Brain microvascular endothelial cell (primary cell): Measurements from ENCODE around the gene NSUN4.
"Not testable (repeated sequence)": the region's sequence is repeated elsewhere in the genome, so short reads cannot be mapped to it uniquely, and the experiment has no call there.

ENCODE experiments used
- DNase-seq: peaks from one replicate; pipeline ENCODE4 v3.0.0-alpha.2; 2020
- H3K27ac ChIP-seq: fragments of 250-450 bp; sonication (Bioruptor Pico); 2 replicates; pipeline ENCODE4 v1.5.1; 2020; ENCODE audit warnings: mild to moderate bottlenecking, moderate library complexity
- H3K27me3 ChIP-seq: fragments of 250-450 bp; sonication (Bioruptor Pico); replicated peaks from 2 replicates; pipeline ENCODE4 v1.5.1; 2020; ENCODE audit warnings: mild to moderate bottlenecking
- H3K36me3 ChIP-seq: fragments of 250-450 bp; sonication (Bioruptor Pico); replicated peaks from 2 replicates; pipeline ENCODE4 v1.5.1; 2020; ENCODE audit warnings: mild to moderate bottlenecking
- H3K4me3 ChIP-seq: 2 replicates; pipeline ENCODE4 v1.5.1; 2011; ENCODE audit warnings: low read depth, mild to moderate bottlenecking, control low read depth, low read length, moderate library complexity
- CTCF ChIP-seq: IDR thresholded peaks from 2 replicates; pipeline ENCODE4 v1.5.1; 2011; ENCODE audit warnings: low read depth, mild to moderate bottlenecking, moderate library complexity, low read length, control low read depth, inconsistent platforms; ENCODE audit errors: missing control alignments
- in situ Hi-C: cut with HindIII; loops from 2 replicates; pipeline ENCODE4 v1.10.0; 2017; ENCODE audit warnings: low sequenced_read_pairs, low pct_ligation_motif_present

NSUN4 gene

DNA sequence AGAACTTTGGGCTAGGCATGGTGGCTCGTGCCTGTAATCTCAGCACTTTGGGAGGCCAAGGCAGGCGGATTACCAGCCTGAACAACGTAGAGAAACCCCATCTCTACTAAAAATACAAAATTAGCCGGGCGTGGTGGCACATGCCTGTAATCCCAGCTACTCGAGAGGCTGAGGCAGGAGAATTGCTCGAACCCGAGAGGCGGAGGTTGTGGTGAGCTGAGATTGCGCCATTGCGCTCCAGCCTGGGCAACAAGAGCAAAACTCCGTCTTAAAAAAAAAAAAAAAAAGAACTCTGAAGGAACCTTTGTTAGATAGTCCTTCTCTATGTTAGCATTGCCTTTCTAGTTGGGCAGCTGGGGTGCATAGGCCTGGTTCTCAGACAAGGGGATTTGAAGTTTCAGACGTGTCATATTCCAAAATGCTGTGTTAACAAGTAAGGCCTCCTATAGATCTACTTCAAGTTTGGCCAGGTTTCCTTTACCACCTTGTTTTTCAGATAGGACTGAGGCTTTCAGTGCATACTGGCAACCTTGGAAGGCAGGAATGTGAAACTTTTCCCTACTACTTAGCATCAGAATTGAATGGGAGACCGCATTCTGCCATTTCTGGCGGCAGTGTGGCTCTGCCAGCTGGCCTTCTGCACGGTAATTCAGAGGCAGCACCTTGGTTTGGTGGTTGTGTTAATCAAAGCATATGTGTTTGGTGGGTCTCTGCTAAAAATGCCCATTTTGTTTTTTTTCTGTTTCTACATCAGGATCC, 31.0 kb upstream of the NSUN4 start:
- TF ChIP-seq CTCF, result no peak
- no peak overlapping the region for H3K27ac ChIP-seq
- no peak for DNase-seq
- H3K4me3 ChIP-seq, result no peak overlapping the region
- peaks cover 49% of the 10 kb centered on the region for H3K36me3 ChIP-seq
- in situ Hi-C loops, result no loop called here
- H3K27me3 ChIP-seq, result no peaks in the 10 kb centered on the region

DNA sequence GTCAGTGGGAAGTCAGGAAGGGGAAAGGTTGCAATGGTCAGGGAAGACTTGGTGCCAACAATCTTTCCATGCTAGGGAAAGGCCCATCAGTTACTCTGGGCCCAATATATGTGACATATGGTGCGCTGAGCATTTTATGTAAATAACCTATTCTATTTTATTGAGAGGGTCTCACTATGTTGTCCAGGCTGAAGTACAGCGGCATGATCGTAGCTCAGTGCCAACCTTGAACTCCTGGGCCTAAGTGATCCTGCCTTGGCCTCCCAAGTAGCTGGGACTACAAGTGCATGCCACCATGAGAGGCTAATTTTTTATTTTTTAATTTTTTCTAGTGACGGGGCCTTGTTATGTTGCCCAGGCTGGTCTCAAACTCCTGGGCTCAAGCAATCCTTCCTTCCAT, 30.3 kb upstream of the NSUN4 start:
- no peaks in the 10 kb centered on the region for H3K27me3 ChIP-seq
- TF ChIP-seq CTCF, result no peak
- no peak overlapping the region for H3K4me3 ChIP-seq
- no peak overlapping the region for H3K27ac ChIP-seq
- H3K36me3 ChIP-seq, result peaks cover 54% of the 10 kb centered on the region
- DNase-seq, result no peak
- in situ Hi-C loops, result no loop called here

DNA sequence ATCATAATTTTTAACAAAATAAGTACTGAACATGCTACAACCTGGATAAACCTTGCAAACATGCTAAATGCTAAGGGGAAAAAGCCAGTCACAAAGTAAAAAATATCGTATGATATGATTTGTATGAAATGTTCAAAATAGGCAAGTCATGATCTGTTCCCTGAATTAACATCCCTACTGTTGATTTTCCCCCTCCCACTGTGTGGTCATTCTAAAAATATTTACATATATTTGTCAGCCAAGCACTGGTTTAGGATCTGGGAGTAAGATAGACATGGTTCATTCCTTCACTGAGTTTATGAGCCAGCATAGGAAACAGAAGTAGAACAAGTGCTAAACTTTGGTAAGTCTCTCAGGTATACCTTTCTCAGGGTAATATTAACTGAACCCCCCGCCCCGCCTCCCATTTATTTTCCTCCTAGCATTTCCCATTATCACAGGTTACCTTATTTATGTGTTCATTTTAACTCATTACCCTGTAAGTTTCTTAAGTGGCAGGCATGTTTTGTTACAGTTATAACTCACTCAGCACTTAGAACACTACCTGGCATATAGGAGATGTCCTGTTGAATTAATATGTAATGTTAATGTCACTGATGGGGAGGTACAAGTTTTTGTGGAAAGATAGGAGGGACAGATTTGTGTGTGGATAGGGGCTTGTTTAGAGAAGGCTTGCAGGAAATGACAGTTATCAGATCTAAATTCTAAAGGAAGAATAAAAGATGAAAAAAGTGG, 24.8 kb upstream of the NSUN4 start:
- no peak overlapping the region for H3K4me3 ChIP-seq
- H3K27ac ChIP-seq, result peak overlapping the region; percentile 53
- H3K27me3 ChIP-seq, result no peaks in the 10 kb centered on the region
- TF ChIP-seq CTCF, result no peak
- peaks cover 48% of the 10 kb centered on the region for H3K36me3 ChIP-seq
- in situ Hi-C loops, result no loop called here
- peak; percentile 27 for DNase-seq

- H3K4me3 ChIP-seq, result no peak overlapping the region
- peaks cover 37% of the 10 kb centered on the region for H3K36me3 ChIP-seq
- no peaks in the 10 kb centered on the region for H3K27me3 ChIP-seq
- in situ Hi-C loops, result no loop called here
- no peak for TF ChIP-seq CTCF
- DNase-seq, result no peak
- no peak overlapping the region for H3K27ac ChIP-seq
Observed at GRCh38 chr1:46317323-46317722, 23.3 kb upstream of the NSUN4 start.

DNA sequence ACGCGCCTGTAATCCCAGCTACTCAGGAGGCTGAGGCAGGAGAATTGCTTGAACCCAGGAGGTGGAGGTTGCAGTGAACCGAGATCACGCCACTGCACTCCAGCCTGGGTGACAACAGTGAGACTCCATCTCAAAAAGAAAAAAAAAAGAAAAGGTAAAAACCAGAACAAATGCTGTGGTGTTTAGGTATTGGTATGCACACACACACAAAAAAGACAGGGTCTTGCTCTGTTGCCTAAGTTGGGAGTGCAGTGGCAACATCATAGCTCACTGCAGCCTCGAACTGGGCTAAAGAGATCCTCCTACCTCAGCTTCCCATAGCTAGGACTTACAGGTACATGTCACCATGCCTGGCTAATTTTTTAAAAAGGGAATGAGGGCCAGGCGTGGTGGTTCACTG, 21.3 kb upstream of the NSUN4 start:
- DNase-seq, H3K4me3 ChIP-seq, H3K27ac ChIP-seq, in situ Hi-C loops, H3K27me3 ChIP-seq: not testable (repeated sequence)
- peaks cover 17% of the 10 kb centered on the region for H3K36me3 ChIP-seq

- H3K27ac ChIP-seq, H3K4me3 ChIP-seq, H3K27me3 ChIP-seq, DNase-seq, in situ Hi-C loops: not testable (repeated sequence)
- peaks cover 11% of the 10 kb centered on the region for H3K36me3 ChIP-seq
Observed at GRCh38 chr1:46319960-46320914, 20.4 kb upstream of the NSUN4 start.

- H3K36me3 ChIP-seq, DNase-seq, H3K4me3 ChIP-seq, H3K27me3 ChIP-seq, in situ Hi-C loops, H3K27ac ChIP-seq: not testable (repeated sequence)
Observed at GRCh38 chr1:46322191-46322590, 18.4 kb upstream of the NSUN4 start.

DNA sequence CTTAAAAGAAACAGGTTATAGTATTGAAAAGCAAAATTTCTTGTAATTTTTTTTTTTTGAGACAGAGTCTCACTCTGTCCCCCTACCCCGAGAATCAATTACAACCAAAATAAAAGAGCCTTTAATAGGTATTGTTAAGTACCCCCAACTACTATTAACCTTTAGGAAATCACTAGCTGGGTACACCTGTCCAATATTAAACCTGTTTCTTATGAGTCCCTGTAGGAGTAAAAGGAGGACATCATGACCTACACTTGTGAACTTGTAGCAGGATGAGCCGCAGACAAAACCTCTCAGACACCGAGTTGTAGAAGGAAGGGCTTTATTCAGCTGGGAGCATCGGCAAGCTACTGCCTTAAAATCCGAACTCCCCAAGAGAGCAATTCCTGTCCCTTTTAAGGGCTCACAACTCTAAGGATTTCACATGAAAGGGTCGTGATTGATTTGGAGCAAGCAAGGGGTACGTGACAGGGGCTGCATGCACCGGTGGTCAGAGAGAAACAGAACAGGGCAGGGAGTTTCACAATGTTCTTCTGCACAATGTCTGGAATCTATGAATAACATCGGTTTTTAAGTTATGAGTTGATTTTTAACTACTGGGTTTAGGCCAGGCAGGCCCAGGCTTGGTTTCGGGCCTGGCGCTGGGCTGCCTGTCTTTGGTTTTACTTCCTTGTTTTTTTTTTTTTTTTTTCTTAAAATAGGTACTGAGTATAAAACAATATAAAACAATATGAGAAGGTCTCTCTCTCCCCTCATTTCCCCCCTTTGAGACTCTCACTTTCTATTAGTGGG, 15.1 kb upstream of the NSUN4 start:
- H3K27ac ChIP-seq, DNase-seq, H3K4me3 ChIP-seq, in situ Hi-C loops, H3K27me3 ChIP-seq, H3K36me3 ChIP-seq: not testable (repeated sequence)

GRCh38 chr1:46328182-46328581, 12.4 kb upstream of the NSUN4 start:
- DNase-seq, H3K27ac ChIP-seq, in situ Hi-C loops, H3K27me3 ChIP-seq, H3K36me3 ChIP-seq, H3K4me3 ChIP-seq: not testable (repeated sequence)
